Endodermal cell (in vitro differentiated cells): ENCODE data around the gene SPECC1. TPM values are rescaled to one million over a fixed set of nuclear protein-coding genes. Genes with fewer than 3 reads are reported as not detected.

Source experiments
- DNase-seq: peaks from one replicate; pipeline ENCODE4 v3.0.0-alpha.2; 2017
- H3K27ac ChIP-seq: 2 replicates; pipeline ENCODE4 v1.5.1; 2013; ENCODE audit warnings: mild to moderate bottlenecking, low read depth, low read length, moderate library complexity
- H3K27me3 ChIP-seq: 2 replicates; pipeline ENCODE4 v1.6.1; 2013; ENCODE audit warnings: mild to moderate bottlenecking, low read length, moderate library complexity; ENCODE audit not compliant: insufficient read depth, control insufficient read depth, poor library complexity, severe bottlenecking
- H3K36me3 ChIP-seq: 2 replicates; pipeline ENCODE4 v1.7.0; 2013; ENCODE audit warnings: mild to moderate bottlenecking, low read length, moderate library complexity; ENCODE audit not compliant: control insufficient read depth, insufficient read depth
- H3K4me1 ChIP-seq: one replicate; pipeline ENCODE4 v1.7.0; 2013; ENCODE audit warnings: low read length; ENCODE audit not compliant: control insufficient read depth, insufficient read depth
- H3K4me3 ChIP-seq: 2 replicates; pipeline ENCODE4 v1.5.1; 2013; ENCODE audit warnings: mild to moderate bottlenecking, low read length, moderate library complexity
- H3K9ac ChIP-seq: 2 replicates; pipeline ENCODE4 v1.6.1; 2013; ENCODE audit warnings: mild to moderate bottlenecking, low read length, moderate library complexity; ENCODE audit not compliant: poor library complexity, severe bottlenecking; ENCODE audit errors: extremely low read depth
- H3K9me3 ChIP-seq: 2 replicates; pipeline ENCODE4 v1.6.1; 2013; ENCODE audit warnings: mild to moderate bottlenecking, low read length, moderate library complexity; ENCODE audit not compliant: control insufficient read depth
- H3K27ac Mint-ChIP-seq: 2 replicates; pipeline ENCODE4 v1.8.0; 2020; ENCODE audit warnings: mixed read lengths
- H3K27me3 Mint-ChIP-seq: 2 replicates; pipeline ENCODE4 v1.8.0; 2021; ENCODE audit warnings: mild to moderate bottlenecking, mixed read lengths; ENCODE audit not compliant: insufficient read depth
- H3K36me3 Mint-ChIP-seq: 2 replicates; pipeline ENCODE4 v1.8.0; 2020; ENCODE audit warnings: low read depth, mixed read lengths
- H3K4me1 Mint-ChIP-seq: 2 replicates; pipeline ENCODE4 v1.8.0; 2020; ENCODE audit warnings: mixed read lengths
- H3K4me3 Mint-ChIP-seq: 2 replicates; pipeline ENCODE4 v1.8.0; 2020; ENCODE audit warnings: mild to moderate bottlenecking, moderate library complexity, mixed read lengths
- H3K9me3 Mint-ChIP-seq: 2 replicates; pipeline ENCODE4 v1.8.0; 2020; ENCODE audit warnings: mild to moderate bottlenecking, mixed read lengths
- CTCF ChIP-seq: fragments of 200-600 bp; sonication (generic); conservative IDR thresholded peaks from 2 replicates; pipeline ENCODE4 v1.5.0; 2021; ENCODE audit warnings: antibody characterized with exemption, mild to moderate bottlenecking
- WGBS, 2 experiments: methylation state at CpG; one replicate each; pipeline versions ENCODE4 v1.1.5 to v1.1.7; 2013; ENCODE audit warnings: missing lambda C conversion rate in 2 of 2, mixed read lengths in 1 of 2; ENCODE audit not compliant: insufficient coverage in 1 of 2, insufficient read length in 1 of 2; 5-methylcytosine and 5-hydroxymethylcytosine counted together
- total RNA-seq, 2 donors: library from RNA; stranded (reverse); fragmentation: NEBNext Ultra II Directional in 1 of 2; extraction: Animal tissue kit (Norgen Biotek cat#: 25700) in 1 of 2; gene quantifications; 2 replicates in 1 of 2; 3 replicates in 1 of 2; pipeline ENCODE4 v1.2.1, GENCODE V29; 2021

Gene SPECC1
- total RNA-seq, 2 donors from 2014 or later = 48.7 to 60.6 TPM

GRCh38 chr17:20077978-20078685 is 69.0 kb downstream of the SPECC1 start:
- Mint-ChIP-seq H3K27me3 (no peaks in the 10 kb centered on the region), H3K36me3 (no peaks in the 10 kb centered on the region), H3K9me3 (no peaks in the 10 kb centered on the region), H3K4me3 (no peak overlapping the region), H3K4me1 (peaks cover 2% of the 10 kb centered on the region), H3K27ac (no peak overlapping the region)
- 83 to 100% methylated on average over 1 to 3 of the region's 3 CpGs for WGBS, 2 experiments
- no peak overlapping the region for H3K4me3 ChIP-seq
- H3K9ac ChIP-seq = no peak overlapping the region
- H3K4me1 ChIP-seq = no peaks in the 10 kb centered on the region
- no peak for TF ChIP-seq CTCF
- DNase-seq = no peak
- no peaks in the 10 kb centered on the region for H3K36me3 ChIP-seq
- no peaks in the 10 kb centered on the region for H3K27me3 ChIP-seq
- H3K27ac ChIP-seq = no peak overlapping the region
- no peaks in the 10 kb centered on the region for H3K9me3 ChIP-seq

GRCh38 chr17:20080513-20080912 is 71.4 kb downstream of the SPECC1 start:
- WGBS, 2 experiments = 91 to 95% methylated on average over 8 to 10 of the region's 10 CpGs
- no peak overlapping the region for H3K9ac ChIP-seq
- no peak for TF ChIP-seq CTCF
- H3K9me3 ChIP-seq = no peaks in the 10 kb centered on the region
- no peaks in the 10 kb centered on the region for H3K4me1 ChIP-seq
- H3K27ac ChIP-seq = no peak overlapping the region
- Mint-ChIP-seq H3K9me3 (no peaks in the 10 kb centered on the region), H3K4me1 (no peaks in the 10 kb centered on the region), H3K4me3 (no peak overlapping the region), H3K27me3 (no peaks in the 10 kb centered on the region), H3K36me3 (no peaks in the 10 kb centered on the region), H3K27ac (no peak overlapping the region)
- no peaks in the 10 kb centered on the region for H3K36me3 ChIP-seq
- DNase-seq = peak; percentile 51
- H3K27me3 ChIP-seq = no peaks in the 10 kb centered on the region
- H3K4me3 ChIP-seq = no peak overlapping the region

GRCh38 chr17:20083156-20083859 is 74.1 kb downstream of the SPECC1 start:
- no peak for TF ChIP-seq CTCF
- Mint-ChIP-seq H3K27me3 (peaks cover 1% of the 10 kb centered on the region), H3K36me3 (no peaks in the 10 kb centered on the region), H3K4me3 (no peak overlapping the region), H3K27ac (no peak overlapping the region), H3K9me3 (no peaks in the 10 kb centered on the region), H3K4me1 (peaks cover 1% of the 10 kb centered on the region)
- DNase-seq = no peak
- Histone ChIP-seq H3K36me3 (no peaks in the 10 kb centered on the region), H3K27ac (no peak overlapping the region), H3K9me3 (no peaks in the 10 kb centered on the region), H3K4me1 (no peaks in the 10 kb centered on the region), H3K4me3 (no peak overlapping the region), H3K9ac (no peak overlapping the region), H3K27me3 (no peaks in the 10 kb centered on the region)
- 92 to 96% methylated on average over 2 to 3 of the region's 3 CpGs for WGBS, 2 experiments
